Fibroblast of skin of abdomen (primary cell): ENCODE data around the gene EGFR. TPM values are rescaled to one million over a fixed set of nuclear protein-coding genes. Genes with fewer than 3 reads are reported as not detected.

Experiments
- DNase-seq: peaks from one replicate; pipeline ENCODE4 v3.0.0-alpha.2; 2013
- polyA plus RNA-seq, 2 experiments: library from polyadenylated mRNA; unstranded; fragments of 120-200 nt; gene quantifications; one replicate each; pipeline ENCODE4 v1.2.1, GENCODE V29; 2013; ENCODE audit not compliant: insufficient read length in 2 of 2

Gene EGFR
- 17.3 TPM for polyA plus RNA-seq (2013, experiment 1 of 2; ENCODE audit: insufficient read length)
- polyA plus RNA-seq (2013, experiment 2 of 2; ENCODE audit: insufficient read length), result 16.3 TPM

GRCh38 chr7:55018361-55019190 is at the start of gene EGFR:
EGFR (plus strand) TSS chr7:55019017; CDS start chr7:55019278, 261 bp downstream.
- DNase-seq, result peak; percentile 78

DNA sequence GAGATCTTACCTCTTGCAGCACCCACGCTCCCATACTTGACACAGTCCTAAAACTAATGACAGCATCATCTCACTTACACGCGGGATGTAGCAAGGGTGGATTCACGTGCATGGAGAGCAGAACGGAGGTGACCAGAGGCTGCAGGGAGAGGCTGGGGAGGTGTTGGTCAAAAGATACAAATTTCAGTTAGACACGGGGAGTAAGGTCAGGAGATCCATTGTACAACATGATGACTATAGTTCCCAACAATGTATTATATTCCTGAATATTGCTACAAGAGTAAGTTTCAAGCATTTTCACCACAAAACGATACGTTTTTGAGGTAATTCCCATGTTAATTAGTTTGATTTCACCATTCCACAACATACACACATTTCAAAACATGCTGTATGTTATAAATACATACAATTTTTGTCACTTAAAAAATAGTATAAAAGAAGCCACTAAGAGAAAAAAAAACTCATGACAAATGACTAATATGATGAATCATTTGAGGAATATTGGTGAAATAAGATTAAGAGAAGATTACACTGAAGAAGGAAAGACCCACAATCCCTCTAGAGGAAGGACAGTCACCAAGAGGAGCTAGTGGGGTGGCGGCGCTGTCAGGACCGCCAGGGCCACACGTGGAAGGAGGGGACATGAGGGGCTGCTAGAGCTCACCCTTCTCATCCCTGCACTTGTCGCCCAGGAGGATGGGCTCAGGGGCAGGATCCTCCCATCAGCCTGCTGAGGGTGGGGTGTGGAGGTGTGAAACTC is 49.4 kb upstream of the EGFR start:
- no peak for DNase-seq

- no peak for DNase-seq
Measured at GRCh38 chr7:54972733-54973294, 46.0 kb upstream of the EGFR start.

DNA sequence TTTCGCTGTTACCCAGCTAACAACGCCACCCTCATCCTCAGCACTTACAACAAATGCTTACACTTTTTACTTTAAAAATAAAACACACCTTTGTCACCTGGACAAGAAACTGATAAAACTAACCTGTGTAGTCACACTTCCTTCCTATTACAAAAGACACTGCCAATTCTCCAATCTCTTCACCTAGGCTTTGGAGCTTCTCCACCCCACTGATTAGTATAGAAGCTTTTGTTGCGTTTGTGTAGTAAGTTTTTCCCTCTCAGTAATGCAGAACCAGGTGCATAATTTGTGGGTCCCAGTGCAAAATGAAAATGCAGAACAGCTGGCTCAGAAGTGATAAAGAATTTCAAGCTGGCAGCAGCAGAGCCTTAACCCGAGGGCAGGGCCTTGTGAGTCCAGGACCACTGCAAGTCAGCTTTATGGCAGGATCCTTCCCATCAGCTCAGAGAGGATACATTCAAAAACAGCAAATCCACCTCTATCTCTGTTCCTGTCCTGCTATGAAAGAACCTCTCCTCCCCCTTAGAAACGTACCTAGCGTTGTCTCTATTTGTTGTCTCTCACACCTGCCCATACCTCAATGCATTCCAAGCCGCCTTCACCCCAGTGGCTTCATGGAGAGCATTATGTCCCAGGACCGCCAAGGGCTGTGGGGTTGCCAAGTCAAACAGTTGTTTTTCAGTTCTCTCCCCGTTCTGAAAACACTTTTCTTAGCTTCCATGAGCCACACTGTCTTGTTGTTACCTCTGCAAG is 40.3 kb upstream of the EGFR start:
- DNase-seq, result no peak

DNA sequence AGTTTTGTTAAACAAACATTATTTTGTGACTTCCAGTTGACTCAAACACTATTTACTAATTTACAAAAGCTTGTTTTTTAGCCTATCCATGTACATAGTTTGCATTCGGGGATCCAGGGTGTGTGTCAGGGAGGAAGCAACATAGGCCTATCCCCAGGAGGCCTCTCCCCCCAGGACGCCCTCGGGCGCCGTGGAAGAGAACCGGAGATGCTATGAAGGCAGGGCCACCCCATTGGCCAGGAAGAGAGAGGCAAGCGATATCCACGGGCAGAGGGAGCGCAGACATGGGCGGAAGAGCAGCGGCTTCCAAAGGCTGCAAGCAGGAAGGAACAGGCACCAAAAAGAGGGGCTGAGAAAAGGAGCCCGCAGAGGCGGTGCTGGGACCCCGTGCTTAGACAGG is 38.3 kb upstream of the EGFR start:
- no peak for DNase-seq

DNA sequence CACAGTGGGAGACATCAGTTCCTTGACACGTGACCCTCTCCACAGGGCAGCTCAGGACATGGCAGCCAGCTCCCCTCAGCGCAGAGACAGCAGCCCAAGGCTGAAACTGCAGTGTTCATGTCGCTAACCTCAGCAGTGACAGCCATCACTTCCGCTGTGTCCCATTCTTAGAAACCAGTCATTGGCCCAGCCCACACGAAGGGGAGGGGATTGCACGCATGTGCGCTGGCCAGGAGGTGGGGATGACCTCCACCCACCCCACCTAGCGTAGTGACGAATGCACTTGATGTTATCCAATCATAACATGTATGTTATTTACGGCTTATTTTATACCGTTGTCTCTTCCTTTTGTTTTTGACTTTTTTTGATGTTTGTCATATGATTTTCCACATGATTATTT is 36.9 kb upstream of the EGFR start:
- no peak for DNase-seq

- DNase-seq, result peak; percentile 87
Measured at GRCh38 chr7:54985426-54986330, 33.1 kb upstream of the EGFR start.

DNA sequence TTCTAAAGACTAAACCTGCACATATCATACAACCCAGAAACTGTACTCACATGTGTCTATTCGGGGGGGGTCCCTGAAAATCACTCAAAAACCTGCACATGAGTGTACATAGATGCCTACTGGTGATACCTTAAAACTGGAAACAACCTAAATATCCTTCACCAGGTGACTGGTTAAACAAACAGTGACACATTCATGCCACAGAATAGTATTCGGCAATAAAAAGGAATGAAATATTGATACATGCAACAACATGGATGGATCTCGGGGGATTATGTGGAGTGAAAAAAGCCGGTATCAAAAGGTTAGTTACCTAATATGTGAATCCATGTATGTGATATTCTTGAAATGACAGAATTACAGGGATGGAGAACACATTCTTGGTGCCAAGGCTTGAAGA is 32.1 kb upstream of the EGFR start:
- no peak for DNase-seq

DNA sequence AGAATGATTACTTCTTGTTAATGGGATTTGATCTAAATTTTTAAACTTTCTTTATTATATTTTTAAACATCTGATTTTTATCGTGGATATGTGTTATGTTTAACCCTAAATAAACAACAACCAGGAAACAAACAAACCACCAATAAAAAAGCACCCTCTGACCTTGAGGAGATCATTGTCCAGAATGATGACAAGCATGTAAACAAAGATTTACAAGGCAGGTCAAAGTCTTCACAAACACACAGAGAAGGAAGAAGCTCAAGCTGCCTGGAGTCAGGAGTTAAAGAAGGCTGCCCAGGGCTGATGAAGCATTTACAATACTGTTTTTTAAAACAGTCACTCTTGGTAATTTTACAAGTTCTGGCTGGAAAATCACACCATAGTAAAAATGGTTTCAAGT is 31.0 kb upstream of the EGFR start:
- DNase-seq, result no peak

GRCh38 chr7:54988516-54988915 is 30.3 kb upstream of the EGFR start:
- no peak for DNase-seq

DNA sequence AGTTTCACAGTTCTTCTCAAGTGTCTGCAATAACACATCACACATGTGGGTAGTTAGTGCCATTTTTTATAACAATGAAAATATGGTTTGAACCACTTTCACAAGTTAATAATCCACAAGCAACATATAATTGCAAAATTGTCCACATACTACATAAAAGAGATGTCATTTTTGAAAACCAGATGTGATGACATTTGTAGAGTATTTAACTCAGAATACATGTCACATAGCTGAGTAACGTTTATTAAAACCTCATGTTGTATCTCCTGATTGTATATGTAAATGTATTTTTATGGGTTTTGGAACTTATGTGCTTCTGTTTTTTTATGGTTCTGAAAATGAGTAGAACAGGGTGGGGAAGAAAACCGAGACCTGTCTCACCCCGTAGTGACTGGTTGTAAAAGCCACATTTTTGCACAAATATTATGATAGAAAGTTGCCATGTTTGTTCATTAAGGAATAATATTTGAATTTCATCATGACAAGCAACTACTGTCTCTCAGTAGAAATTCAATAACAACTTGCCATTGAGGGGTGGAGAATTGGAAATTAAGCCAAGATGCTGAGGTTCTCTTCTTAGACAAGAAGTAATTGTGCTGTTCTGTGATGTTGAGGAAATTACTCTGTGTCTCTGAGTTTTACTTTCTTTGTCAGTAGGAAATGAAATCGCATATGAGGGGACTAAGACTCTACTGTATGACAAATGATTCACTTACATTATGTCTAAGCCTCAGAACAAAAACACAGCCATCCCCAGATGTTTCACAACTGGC is 29.2 kb upstream of the EGFR start:
- DNase-seq, result peak; percentile 55

GRCh38 chr7:54991341-54991740 is 27.5 kb upstream of the EGFR start:
- DNase-seq, result no peak

DNA sequence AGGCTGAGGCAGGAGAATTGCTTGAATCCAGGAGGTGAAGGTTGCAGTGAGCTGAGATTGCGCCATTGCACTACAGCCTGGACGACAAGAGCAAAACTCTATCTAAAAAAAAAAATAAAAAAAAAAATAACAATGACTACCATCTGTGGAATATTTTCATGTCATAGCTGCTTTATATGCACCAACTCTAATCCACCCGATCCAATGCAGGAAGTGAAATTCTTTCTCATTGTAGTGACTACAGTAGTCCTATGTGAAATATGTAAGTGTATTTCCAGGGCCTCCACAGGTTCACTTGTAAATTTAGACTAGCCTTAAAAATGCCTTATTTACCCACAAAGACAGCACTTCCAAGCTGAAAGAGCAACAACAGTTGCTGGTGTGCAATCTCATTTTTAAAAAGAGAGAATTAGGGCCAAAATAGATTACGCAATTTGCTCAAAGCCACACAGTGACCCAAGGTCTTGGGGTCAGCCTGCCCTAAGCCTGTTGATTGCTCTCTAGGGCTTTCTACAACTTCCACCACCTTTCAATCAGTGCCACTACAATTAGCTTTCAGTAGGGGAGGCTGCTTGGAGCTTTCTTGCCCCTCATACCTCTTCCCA is 25.8 kb upstream of the EGFR start:
- DNase-seq, result peak; percentile 13

GRCh38 chr7:54995166-54995565 is 23.7 kb upstream of the EGFR start:
- no peak for DNase-seq

GRCh38 chr7:54995610-54996363 is 23.0 kb upstream of the EGFR start:
- DNase-seq, result peak; percentile 55

GRCh38 chr7:54996391-54996790 is 22.4 kb upstream of the EGFR start:
- no peak for DNase-seq

- DNase-seq, result no peak
Measured at GRCh38 chr7:55004579-55004978, 14.2 kb upstream of the EGFR start.

- no peak for DNase-seq
Measured at GRCh38 chr7:55005241-55005851, 13.5 kb upstream of the EGFR start.

GRCh38 chr7:55006499-55006898 is 12.3 kb upstream of the EGFR start:
- DNase-seq, result no peak
